Measurements from ENCODE around the gene EEF2K. TPM values are rescaled to one million over a fixed set of nuclear protein-coding genes. Genes with fewer than 3 reads are reported as not detected.
"Not testable (repeated sequence)": the region's sequence is repeated elsewhere in the genome, so short reads cannot be mapped to it uniquely, and the experiment has no call there.

The EEF2K gene
- 1 to 10 TPM; 4.6 to 6.9 TPM for polyA plus RNA-seq

DNA sequence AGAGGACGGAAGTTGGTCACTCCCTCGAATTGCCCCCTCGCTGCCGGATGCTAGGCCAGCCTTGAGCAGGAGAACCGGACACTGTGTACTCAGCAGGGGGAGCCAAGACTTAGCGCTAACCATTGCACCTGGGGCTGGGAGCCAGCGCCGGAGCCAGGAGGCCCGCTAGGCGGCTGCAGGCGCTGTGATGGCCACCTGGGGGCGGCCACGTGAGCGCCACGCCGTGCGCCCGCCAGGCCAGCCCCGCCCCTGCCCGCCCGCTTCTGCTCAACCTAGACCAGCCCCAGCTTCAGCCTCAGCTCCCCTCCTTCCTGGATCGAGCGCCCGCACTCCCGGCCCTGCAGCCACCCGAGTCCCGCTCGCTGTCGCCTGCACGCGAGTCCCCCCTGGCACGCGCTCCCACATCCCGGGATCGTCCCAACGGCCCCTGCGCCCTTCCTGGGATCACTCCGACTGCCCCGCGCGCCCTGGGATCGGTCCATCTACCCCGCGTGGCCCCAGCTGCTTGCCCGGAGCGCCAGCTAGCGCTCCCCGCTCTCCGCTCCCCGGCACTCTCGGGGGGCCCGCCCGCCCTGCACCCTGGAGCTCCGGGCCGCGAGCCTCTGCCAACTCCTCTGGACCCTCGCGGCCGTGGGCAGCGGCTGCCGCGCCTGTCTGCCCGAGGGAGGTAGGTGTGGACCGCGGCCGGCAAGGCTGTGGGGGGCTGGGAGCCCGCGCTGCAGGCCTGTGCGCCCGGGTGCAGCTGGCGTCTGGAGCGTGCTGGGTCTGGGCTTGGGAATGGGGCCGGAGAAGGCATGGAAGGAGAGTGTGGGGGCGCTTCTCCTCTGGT, at the start of gene EEF2K:
Gene EEF2K, plus strand, starts transcription at position 266 of the 829 bp plus-strand sequence. CDS start 19,452 bp downstream, outside the sequence.
- 0% methylated on average over 57 to 74 of the region's 74 CpGs for WGBS, 2 donors
- Histone ChIP-seq H3K4me1 (ENCODE audit: control insufficient read depth in 2 of 2, insufficient read depth in 2 of 2, low read length in 1 of 2) (peaks cover 5 to 11% of the 10 kb centered on the region in 2 donors), H3K27ac (ENCODE audit: low read depth in 2 of 2, low read length in 1 of 2) (peak within 1 kb of the TSS; percentile 78 to 87), H3K4me3 (ENCODE audit: low read depth in 1 of 2, low read length in 2 of 2) (peak within 1 kb of the TSS; percentile 80 to 86), H3K9me3 (ENCODE audit: control insufficient read depth in 2 of 2, insufficient read depth in 1 of 2, low read depth in 1 of 2, low read length in 1 of 2) (no peaks in the 10 kb centered on the region), H3K36me3 (ENCODE audit: control insufficient read depth in 2 of 2, insufficient read depth in 2 of 2, low read length in 1 of 2) (no peaks in the 10 kb centered on the region), H3K27me3 (ENCODE audit: control insufficient read depth in 1 of 2, insufficient read depth in 2 of 2, low read length in 2 of 2) (no peaks in the 10 kb centered on the region)

DNA sequence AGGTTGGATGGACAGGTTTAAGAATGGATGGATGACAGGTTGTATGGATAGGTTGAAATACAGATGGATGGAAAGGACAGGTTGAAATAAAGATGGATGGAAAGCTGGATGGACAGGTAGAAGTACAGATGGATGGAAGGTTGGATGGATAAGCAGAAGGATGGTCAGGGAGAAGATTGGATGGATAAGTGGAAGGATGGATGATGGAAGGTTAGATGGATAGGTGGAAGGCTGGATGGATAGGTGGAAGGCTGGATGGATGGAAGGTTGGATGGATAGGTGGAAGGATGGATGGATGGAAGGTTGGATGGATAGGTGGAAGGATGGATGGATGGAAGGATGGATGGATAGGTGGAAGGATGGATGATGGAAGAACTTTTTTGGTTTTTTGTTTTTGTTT, 44.7 kb upstream of the EEF2K start:
- no peaks in the 10 kb centered on the region for H3K36me3 ChIP-seq (ENCODE audit: control insufficient read depth in 2 of 2, insufficient read depth in 2 of 2, low read length in 1 of 2)
- H3K27ac ChIP-seq (ENCODE audit: low read depth in 2 of 2, low read length in 1 of 2): no peak overlapping the region
- peaks cover 0 to 2% of the 10 kb centered on the region in 2 donors for H3K9me3 ChIP-seq (ENCODE audit: control insufficient read depth in 2 of 2, insufficient read depth in 1 of 2, low read depth in 1 of 2, low read length in 1 of 2)
- H3K4me1 ChIP-seq (ENCODE audit: control insufficient read depth in 2 of 2, insufficient read depth in 2 of 2, low read length in 1 of 2): peaks cover 0 to 3% of the 10 kb centered on the region in 2 donors
- H3K27me3 ChIP-seq (ENCODE audit: control insufficient read depth in 1 of 2, insufficient read depth in 2 of 2, low read length in 2 of 2): peaks cover 0 to 5% of the 10 kb centered on the region in 2 donors
- H3K4me3 ChIP-seq (ENCODE audit: low read depth in 1 of 2, low read length in 2 of 2): no peak overlapping the region

DNA sequence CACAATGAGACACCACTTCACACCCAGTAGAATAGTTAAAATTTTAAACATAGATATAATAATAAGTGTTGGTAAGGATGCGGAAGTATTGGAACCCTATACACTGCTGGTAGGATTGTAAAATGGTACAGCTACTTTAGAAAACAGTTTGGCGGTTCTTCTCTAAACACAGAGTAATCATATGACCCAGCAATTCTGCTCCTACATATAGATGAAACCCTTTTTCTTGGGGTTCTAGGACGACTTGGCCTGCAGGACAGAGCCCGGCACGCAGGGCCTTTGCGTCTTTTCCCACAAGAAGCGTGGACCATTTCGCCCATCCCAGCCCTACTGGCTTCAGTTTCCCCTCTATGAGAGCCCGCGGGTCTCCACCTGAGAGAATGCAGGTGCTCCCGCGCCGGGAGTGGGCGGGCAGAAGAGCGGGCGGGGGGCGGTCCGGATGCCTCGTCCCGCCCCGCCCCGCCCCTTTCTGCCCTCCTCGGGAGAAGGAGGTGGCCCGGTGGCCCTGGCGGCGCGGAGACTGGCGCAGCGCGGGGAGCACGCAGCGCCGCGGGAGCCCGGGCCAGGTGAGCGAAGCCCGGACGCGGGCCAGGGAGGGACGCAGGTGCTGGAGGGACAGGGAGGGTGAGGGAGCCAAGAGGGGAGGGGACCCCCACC, 44.0 kb upstream of the EEF2K start, which contains the start of gene SDR42E2:
Gene SDR42E2, plus strand, starts transcription at position 508 of the 657 bp plus-strand sequence. CDS start 3,077 bp downstream, outside the sequence.
- WGBS, 2 donors: 6 to 7% methylated on average over 30 to 40 of the region's 40 CpGs
- Histone ChIP-seq H3K27me3 (ENCODE audit: control insufficient read depth in 1 of 2, insufficient read depth in 2 of 2, low read length in 2 of 2) (peaks cover 0 to 5% of the 10 kb centered on the region in 2 donors), H3K4me3 (ENCODE audit: low read depth in 1 of 2, low read length in 2 of 2) (no peak within 1 kb of the TSS), H3K27ac (ENCODE audit: low read depth in 2 of 2, low read length in 1 of 2) (no peak within 1 kb of the TSS), H3K4me1 (ENCODE audit: control insufficient read depth in 2 of 2, insufficient read depth in 2 of 2, low read length in 1 of 2) (peaks cover 0 to 3% of the 10 kb centered on the region in 2 donors), H3K9me3 (ENCODE audit: control insufficient read depth in 2 of 2, insufficient read depth in 1 of 2, low read depth in 1 of 2, low read length in 1 of 2) (peaks cover 0 to 8% of the 10 kb centered on the region in 2 donors), H3K36me3 (ENCODE audit: control insufficient read depth in 2 of 2, insufficient read depth in 2 of 2, low read length in 1 of 2) (no peaks in the 10 kb centered on the region)

DNA sequence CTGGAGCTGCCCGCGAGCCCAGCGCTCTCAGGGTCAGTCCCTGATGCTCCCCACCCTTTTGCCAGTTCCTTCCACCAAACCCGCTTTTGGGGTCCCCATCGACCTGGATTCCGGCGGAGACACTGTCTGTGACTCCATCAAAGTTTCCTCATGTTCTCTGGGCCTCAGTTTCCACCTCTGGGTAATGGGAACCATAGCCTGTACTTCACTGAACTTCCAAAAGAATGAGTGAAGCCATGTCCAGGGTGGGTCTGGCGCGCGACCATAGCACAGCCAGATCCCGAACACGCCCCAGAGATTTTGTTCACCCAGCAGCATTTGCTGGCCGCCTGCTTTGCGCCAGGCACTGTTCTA, 43.4 kb upstream of the EEF2K start:
- peaks cover 0 to 8% of the 10 kb centered on the region in 2 donors for H3K9me3 ChIP-seq (ENCODE audit: control insufficient read depth in 2 of 2, insufficient read depth in 1 of 2, low read depth in 1 of 2, low read length in 1 of 2)
- WGBS, 2 donors: 37 to 43% methylated on average over 14 of the region's 14 CpGs
- H3K4me1 ChIP-seq (ENCODE audit: control insufficient read depth in 2 of 2, insufficient read depth in 2 of 2, low read length in 1 of 2): peaks cover 0 to 3% of the 10 kb centered on the region in 2 donors
- no peak overlapping the region for H3K4me3 ChIP-seq (ENCODE audit: low read depth in 1 of 2, low read length in 2 of 2)
- peaks cover 0 to 5% of the 10 kb centered on the region in 2 donors for H3K27me3 ChIP-seq (ENCODE audit: control insufficient read depth in 1 of 2, insufficient read depth in 2 of 2, low read length in 2 of 2)
- no peak overlapping the region for H3K27ac ChIP-seq (ENCODE audit: low read depth in 2 of 2, low read length in 1 of 2)
- H3K36me3 ChIP-seq (ENCODE audit: control insufficient read depth in 2 of 2, insufficient read depth in 2 of 2, low read length in 1 of 2): no peaks in the 10 kb centered on the region

DNA sequence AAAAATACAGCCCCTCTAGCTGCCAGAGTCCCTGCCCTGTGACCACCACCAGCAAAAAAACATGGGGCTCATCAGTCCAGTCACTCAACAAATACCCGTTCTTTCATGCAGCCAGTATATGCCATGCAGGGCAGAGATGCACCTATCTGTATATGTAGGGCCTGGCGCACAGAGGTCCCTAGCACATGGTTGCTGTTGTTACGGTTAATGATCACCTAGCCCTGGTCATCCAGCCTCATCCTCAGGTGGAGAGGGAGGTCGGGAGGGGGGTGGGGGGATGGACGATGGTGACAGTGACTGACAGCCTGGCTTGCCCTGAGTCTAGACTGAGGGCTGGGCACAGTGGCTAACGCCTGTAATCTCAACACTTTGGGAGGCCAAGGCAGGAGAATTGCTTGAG, 42.3 kb upstream of the EEF2K start:
- peaks cover 0 to 8% of the 10 kb centered on the region in 2 donors for H3K9me3 ChIP-seq (ENCODE audit: control insufficient read depth in 2 of 2, insufficient read depth in 1 of 2, low read depth in 1 of 2, low read length in 1 of 2)
- no peaks in the 10 kb centered on the region for H3K36me3 ChIP-seq (ENCODE audit: control insufficient read depth in 2 of 2, insufficient read depth in 2 of 2, low read length in 1 of 2)
- H3K27me3 ChIP-seq (ENCODE audit: control insufficient read depth in 1 of 2, insufficient read depth in 2 of 2, low read length in 2 of 2): peaks cover 0 to 5% of the 10 kb centered on the region in 2 donors
- H3K4me3 ChIP-seq (ENCODE audit: low read depth in 1 of 2, low read length in 2 of 2): no peak overlapping the region
- no peak overlapping the region for H3K27ac ChIP-seq (ENCODE audit: low read depth in 2 of 2, low read length in 1 of 2)
- H3K4me1 ChIP-seq (ENCODE audit: control insufficient read depth in 2 of 2, insufficient read depth in 2 of 2, low read length in 1 of 2): peaks cover 0 to 3% of the 10 kb centered on the region in 2 donors
- WGBS, 2 donors: 77 to 86% methylated on average over 6 of the region's 6 CpGs

DNA sequence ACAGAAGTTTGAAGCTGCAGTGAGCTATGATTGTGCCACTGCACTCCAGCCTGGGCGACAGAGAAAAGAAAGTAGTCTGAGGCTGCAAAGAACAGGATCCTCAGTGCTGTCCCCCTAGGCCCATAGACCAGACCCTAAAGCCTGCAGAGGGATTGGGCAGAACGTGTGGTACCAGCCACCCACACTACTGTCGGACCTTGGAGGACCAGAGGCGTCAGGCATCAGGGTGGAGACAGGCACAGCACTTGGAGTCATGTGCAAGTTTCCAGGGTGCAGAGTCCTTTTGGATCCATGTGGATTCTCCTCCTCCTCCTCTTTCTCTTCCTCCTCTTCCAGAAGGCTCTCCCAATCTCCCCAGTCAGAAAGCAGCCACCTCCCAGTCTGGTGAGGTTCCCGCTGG, 41.6 kb upstream of the EEF2K start:
- H3K4me1 ChIP-seq (ENCODE audit: control insufficient read depth in 2 of 2, insufficient read depth in 2 of 2, low read length in 1 of 2): peaks cover 0 to 3% of the 10 kb centered on the region in 2 donors
- WGBS, 2 donors: 88 to 92% methylated on average over 5 of the region's 5 CpGs
- peaks cover 0 to 5% of the 10 kb centered on the region in 2 donors for H3K27me3 ChIP-seq (ENCODE audit: control insufficient read depth in 1 of 2, insufficient read depth in 2 of 2, low read length in 2 of 2)
- peaks cover 0 to 8% of the 10 kb centered on the region in 2 donors for H3K9me3 ChIP-seq (ENCODE audit: control insufficient read depth in 2 of 2, insufficient read depth in 1 of 2, low read depth in 1 of 2, low read length in 1 of 2)
- no peak overlapping the region for H3K27ac ChIP-seq (ENCODE audit: low read depth in 2 of 2, low read length in 1 of 2)
- H3K4me3 ChIP-seq (ENCODE audit: low read depth in 1 of 2, low read length in 2 of 2): no peak overlapping the region
- H3K36me3 ChIP-seq (ENCODE audit: control insufficient read depth in 2 of 2, insufficient read depth in 2 of 2, low read length in 1 of 2): no peaks in the 10 kb centered on the region

DNA sequence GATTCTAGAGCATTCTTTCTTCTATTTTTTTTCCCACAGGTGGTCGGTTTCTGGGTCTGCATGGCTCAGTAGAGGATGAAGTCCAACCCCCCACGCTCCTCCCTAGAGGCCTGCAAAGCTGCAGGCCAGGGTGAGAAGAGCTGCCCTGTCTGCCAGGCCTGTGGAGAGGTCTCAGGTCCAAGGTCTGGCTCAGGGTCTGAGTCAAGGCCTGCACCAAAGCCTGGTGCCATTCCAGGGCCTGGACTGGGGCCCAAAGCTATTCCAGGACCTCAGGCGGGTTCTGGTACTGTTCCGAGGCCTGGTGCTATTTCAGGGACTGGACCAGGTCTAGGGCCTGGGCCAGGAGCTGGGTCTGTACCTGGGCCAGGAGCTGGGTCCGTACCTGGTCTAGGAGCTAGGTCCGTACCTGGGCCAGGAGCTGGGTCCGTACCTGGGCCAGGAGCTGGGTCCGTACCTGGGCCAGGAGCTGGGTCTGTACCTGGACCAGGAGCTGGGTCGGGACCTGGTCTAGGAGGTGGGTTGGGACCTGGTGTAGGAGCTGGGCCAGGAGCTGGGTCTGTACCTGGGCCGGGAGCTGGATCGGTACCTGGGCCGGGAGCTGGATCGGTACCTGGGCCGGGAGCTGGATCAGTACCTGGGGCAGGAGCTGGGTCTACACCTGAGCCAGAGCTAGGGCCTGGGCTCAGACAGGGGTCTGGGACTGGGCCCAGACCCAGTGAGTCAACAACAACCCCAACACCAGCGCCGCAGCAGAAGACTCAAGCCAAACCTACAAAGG, 40.4 kb upstream of the EEF2K start:
- H3K9me3 ChIP-seq (ENCODE audit: control insufficient read depth in 2 of 2, insufficient read depth in 1 of 2, low read depth in 1 of 2, low read length in 1 of 2): peaks cover 0 to 8% of the 10 kb centered on the region in 2 donors
- no peaks in the 10 kb centered on the region for H3K36me3 ChIP-seq (ENCODE audit: control insufficient read depth in 2 of 2, insufficient read depth in 2 of 2, low read length in 1 of 2)
- WGBS, 2 donors: 91 to 93% methylated on average over 16 of the region's 16 CpGs
- H3K27me3 ChIP-seq (ENCODE audit: control insufficient read depth in 1 of 2, insufficient read depth in 2 of 2, low read length in 2 of 2): peaks cover 0 to 5% of the 10 kb centered on the region in 2 donors
- peaks cover 0 to 3% of the 10 kb centered on the region in 2 donors for H3K4me1 ChIP-seq (ENCODE audit: control insufficient read depth in 2 of 2, insufficient read depth in 2 of 2, low read length in 1 of 2)
- no peak overlapping the region for H3K4me3 ChIP-seq (ENCODE audit: low read depth in 1 of 2, low read length in 2 of 2)
- no peak overlapping the region for H3K27ac ChIP-seq (ENCODE audit: low read depth in 2 of 2, low read length in 1 of 2)

DNA sequence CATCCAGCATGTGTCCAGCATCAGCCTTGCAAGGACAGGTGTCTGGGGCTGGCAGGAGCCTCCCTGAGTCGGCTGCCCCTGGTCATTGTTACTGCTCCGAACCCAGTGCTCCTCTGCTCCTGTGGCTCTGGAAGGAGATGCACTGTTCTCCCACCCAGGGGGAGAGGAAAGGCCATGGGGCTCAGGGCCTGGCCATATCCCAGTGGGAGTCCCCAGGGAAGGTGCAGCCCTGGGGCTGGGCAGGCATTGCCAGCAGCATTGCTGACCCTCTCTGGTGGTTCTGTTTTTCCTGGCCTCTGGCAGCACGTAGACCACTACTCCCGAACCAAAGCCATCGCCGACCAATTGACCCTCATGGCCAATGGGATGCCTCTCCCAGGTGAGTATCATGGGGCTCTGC, 34.1 kb upstream of the EEF2K start:
- 88 to 90% methylated on average over 6 of the region's 6 CpGs for WGBS, 2 donors
- Histone ChIP-seq H3K27ac (ENCODE audit: low read depth in 2 of 2, low read length in 1 of 2) (no peak overlapping the region), H3K4me3 (ENCODE audit: low read depth in 1 of 2, low read length in 2 of 2) (no peak overlapping the region), H3K36me3 (ENCODE audit: control insufficient read depth in 2 of 2, insufficient read depth in 2 of 2, low read length in 1 of 2) (no peaks in the 10 kb centered on the region), H3K27me3 (ENCODE audit: control insufficient read depth in 1 of 2, insufficient read depth in 2 of 2, low read length in 2 of 2) (no peaks in the 10 kb centered on the region), H3K4me1 (ENCODE audit: control insufficient read depth in 2 of 2, insufficient read depth in 2 of 2, low read length in 1 of 2) (no peaks in the 10 kb centered on the region), H3K9me3 (ENCODE audit: control insufficient read depth in 2 of 2, insufficient read depth in 1 of 2, low read depth in 1 of 2, low read length in 1 of 2) (no peaks in the 10 kb centered on the region)

DNA sequence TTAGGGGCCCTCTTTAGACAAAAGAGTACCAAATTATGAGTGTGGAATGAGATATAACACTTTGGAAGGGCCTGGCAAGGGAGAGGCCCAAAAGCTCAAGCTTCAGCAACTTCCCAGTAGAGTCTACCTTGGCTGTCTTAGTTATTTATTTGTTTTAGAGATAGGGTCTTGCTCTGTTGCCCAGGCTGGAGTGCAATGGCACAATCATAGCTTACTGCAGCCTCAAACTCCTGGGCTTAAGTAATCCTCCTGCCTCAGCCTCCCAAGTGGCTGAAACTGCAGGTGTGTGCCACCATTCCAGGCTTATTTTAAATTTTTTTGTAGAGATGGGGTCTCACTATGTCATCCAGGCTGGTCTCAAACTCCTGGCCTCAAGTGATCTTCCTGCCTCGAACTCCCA, 33.4 kb upstream of the EEF2K start:
- not testable (repeated sequence) for H3K4me1 ChIP-seq (ENCODE audit: control insufficient read depth in 2 of 2, insufficient read depth in 2 of 2, low read length in 1 of 2); H3K27me3 ChIP-seq (ENCODE audit: control insufficient read depth in 1 of 2, insufficient read depth in 2 of 2, low read length in 2 of 2); H3K9me3 ChIP-seq (ENCODE audit: control insufficient read depth in 2 of 2, insufficient read depth in 1 of 2, low read depth in 1 of 2, low read length in 1 of 2); H3K36me3 ChIP-seq (ENCODE audit: control insufficient read depth in 2 of 2, insufficient read depth in 2 of 2, low read length in 1 of 2); H3K4me3 ChIP-seq (ENCODE audit: low read depth in 1 of 2, low read length in 2 of 2); H3K27ac ChIP-seq (ENCODE audit: low read depth in 2 of 2, low read length in 1 of 2)
- WGBS, 2 donors: 77 to 79% methylated on average over 1 of the region's 1 CpG
